Suprapubic skin (tissue), 4 donors: ENCODE data around the gene GRIN2D. TPM values are rescaled to one million over a fixed set of nuclear protein-coding genes. Genes with fewer than 3 reads are reported as not detected.
"Not testable (repeated sequence)": the region's sequence is repeated elsewhere in the genome, so short reads cannot be mapped to it uniquely, and the experiment has no call there.

Experiments used
- DNase-seq, 2 donors: peaks; one replicate each; pipeline ENCODE4 v3.0.0-alpha.2; 2019; ENCODE audit warnings: low spot score in 2 of 2
- H3K27ac ChIP-seq: fragments of 200-600 bp; sonication (generic); one replicate; pipeline ENCODE4 v1.5.1; 2019
- H3K27me3 ChIP-seq: fragments of 200-600 bp; sonication (generic); one replicate; pipeline ENCODE4 v1.5.1; 2019
- H3K36me3 ChIP-seq: fragments of 200-600 bp; sonication (generic); one replicate; pipeline ENCODE4 v1.5.1; 2019
- H3K4me1 ChIP-seq: fragments of 200-600 bp; sonication (generic); one replicate; pipeline ENCODE4 v1.5.1; 2019
- H3K4me3 ChIP-seq: fragments of 200-600 bp; sonication (generic); one replicate; pipeline ENCODE4 v1.5.1; 2019; ENCODE audit warnings: mild to moderate bottlenecking
- H3K9me3 ChIP-seq: fragments of 200-600 bp; sonication (generic); one replicate; pipeline ENCODE4 v1.5.1; 2019
- CTCF ChIP-seq, 2 donors: fragments of 200-600 bp in 1 of 2; fragments of 450-650 bp in 1 of 2; sonication (generic) in 1 of 2; IDR thresholded peaks; one replicate each; pipeline ENCODE4 v1.5.1; 2016 to 2019; ENCODE audit warnings: antibody characterized with exemption in 2 of 2, mild to moderate bottlenecking in 1 of 2, moderate library complexity in 1 of 2
- EP300 ChIP-seq: sonication (generic); formaldehyde crosslinking; IDR thresholded peaks from one replicate; pipeline ENCODE4 v1.6.1; 2017; ENCODE audit warnings: antibody characterized with exemption
- POLR2A ChIP-seq, 2 donors: fragments of 450-650 bp; IDR thresholded peaks; one replicate each; pipeline ENCODE4 v1.6.1; 2017; ENCODE audit warnings: antibody characterized with exemption in 2 of 2, mild to moderate bottlenecking in 2 of 2, moderate library complexity in 2 of 2
- POLR2AphosphoS5 ChIP-seq, 3 donors: sonication (generic); formaldehyde crosslinking; IDR thresholded peaks; one replicate each; pipeline ENCODE4 v1.6.1; 2017; ENCODE audit warnings: antibody characterized with exemption in 3 of 3
- WGBS: methylation state at CpG from one replicate; pipeline ENCODE4 v1.1.5; 2018; 5-methylcytosine and 5-hydroxymethylcytosine counted together
- total RNA-seq, 4 donors: library from RNA; depleted of rRNA; stranded (reverse); fragments of >200 nt; gene quantifications; one replicate each; pipeline ENCODE4 v1.1.0, GENCODE V29; 2016

The GRIN2D gene
- total RNA-seq, 4 donors from 2014 or later = 0.38 to 1.4 (median 0.94) TPM

- no peak for DNase-seq
- H3K4me3 ChIP-seq = no peak overlapping the region
- TF ChIP-seq CTCF (IDR thresholded peaks at IDR 0.05) (no peak), POLR2AphosphoS5 (IDR thresholded peaks at IDR 0.05) (no peak), POLR2A (IDR thresholded peaks at IDR 0.05) (no peak), EP300 (no peak)
- 74% methylated on average over 7 of the region's 7 CpGs for WGBS
- no peaks in the 10 kb centered on the region for H3K36me3 ChIP-seq
- no peaks in the 10 kb centered on the region for H3K9me3 ChIP-seq
- H3K27me3 ChIP-seq = no peaks in the 10 kb centered on the region
- no peak overlapping the region for H3K27ac ChIP-seq
- no peaks in the 10 kb centered on the region for H3K4me1 ChIP-seq
These were observed 22.1 kb upstream of the GRIN2D start for GRCh38 chr19:48371367-48371766.

GRCh38 chr19:48371771-48372170 is 21.7 kb upstream of the GRIN2D start:
- not testable (repeated sequence) for H3K4me1 ChIP-seq, H3K9me3 ChIP-seq, H3K27me3 ChIP-seq, H3K27ac ChIP-seq, H3K36me3 ChIP-seq, DNase-seq, H3K4me3 ChIP-seq
- 98% methylated on average over 5 of the region's 5 CpGs for WGBS

DNA sequence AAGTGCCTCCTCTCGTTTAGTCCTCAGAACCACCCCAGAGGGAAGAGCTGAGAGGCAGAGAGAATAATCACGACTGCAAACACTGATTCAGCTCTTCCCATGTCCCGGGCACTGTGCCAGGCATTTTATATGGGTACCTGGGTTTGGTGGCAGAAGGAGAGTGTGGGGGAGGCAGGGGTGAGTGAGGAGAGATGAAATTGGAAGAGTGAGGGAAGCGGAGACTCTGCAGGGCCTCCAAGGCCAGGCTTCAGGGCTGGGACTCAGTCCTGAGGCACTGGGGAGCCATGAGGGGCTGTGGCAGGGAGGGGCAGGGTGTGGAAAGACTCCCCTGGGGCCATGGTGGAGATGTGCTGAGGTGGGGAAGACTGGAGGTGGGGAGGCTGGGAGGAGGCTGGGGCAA is 20.6 kb upstream of the GRIN2D start:
- Histone ChIP-seq H3K27ac (no peak overlapping the region), H3K9me3 (no peaks in the 10 kb centered on the region), H3K4me1 (no peaks in the 10 kb centered on the region), H3K4me3 (no peak overlapping the region), H3K36me3 (no peaks in the 10 kb centered on the region), H3K27me3 (no peaks in the 10 kb centered on the region)
- WGBS = 58% methylated on average over 4 of the region's 4 CpGs
- no peak for TF ChIP-seq CTCF (IDR thresholded peaks at IDR 0.05)
- TF ChIP-seq EP300 = no peak
- TF ChIP-seq POLR2AphosphoS5 (IDR thresholded peaks at IDR 0.05) = no peak
- no peak for TF ChIP-seq POLR2A (IDR thresholded peaks at IDR 0.05)
- no peak for DNase-seq

GRCh38 chr19:48373567-48373966 is 19.9 kb upstream of the GRIN2D start:
- TF ChIP-seq POLR2A (IDR thresholded peaks at IDR 0.05) (no peak), CTCF (IDR thresholded peaks at IDR 0.05) (no peak), POLR2AphosphoS5 (IDR thresholded peaks at IDR 0.05) (no peak), EP300 (no peak)
- H3K9me3 ChIP-seq = no peaks in the 10 kb centered on the region
- no peaks in the 10 kb centered on the region for H3K36me3 ChIP-seq
- WGBS = 93% methylated on average over 11 of the region's 11 CpGs
- no peak overlapping the region for H3K27ac ChIP-seq
- no peaks in the 10 kb centered on the region for H3K4me1 ChIP-seq
- DNase-seq = no peak
- no peaks in the 10 kb centered on the region for H3K27me3 ChIP-seq
- no peak overlapping the region for H3K4me3 ChIP-seq

GRCh38 chr19:48378194-48378570 is 15.3 kb upstream of the GRIN2D start:
- TF ChIP-seq POLR2AphosphoS5 (IDR thresholded peaks at IDR 0.05) (no peak), POLR2A (IDR thresholded peaks at IDR 0.05) (no peak), CTCF (IDR thresholded peaks at IDR 0.05) (no peak), EP300 (no peak)
- Histone ChIP-seq H3K9me3 (no peaks in the 10 kb centered on the region), H3K27ac (no peak overlapping the region), H3K4me3 (no peak overlapping the region), H3K4me1 (no peaks in the 10 kb centered on the region), H3K27me3 (no peaks in the 10 kb centered on the region), H3K36me3 (peaks cover 21% of the 10 kb centered on the region)
- WGBS = 89% methylated on average over 10 of the region's 10 CpGs
- DNase-seq = no peak

- WGBS = 72% methylated on average over 5 of the region's 5 CpGs
- no peak overlapping the region for H3K27ac ChIP-seq
- H3K4me1 ChIP-seq = no peaks in the 10 kb centered on the region
- H3K27me3 ChIP-seq = no peaks in the 10 kb centered on the region
- no peak for DNase-seq
- H3K9me3 ChIP-seq = no peaks in the 10 kb centered on the region
- H3K4me3 ChIP-seq = no peak overlapping the region
- peaks cover 30% of the 10 kb centered on the region for H3K36me3 ChIP-seq
- TF ChIP-seq POLR2AphosphoS5 (IDR thresholded peaks at IDR 0.05) = no peak
- no peak for TF ChIP-seq CTCF (IDR thresholded peaks at IDR 0.05)
- no peak for TF ChIP-seq POLR2A (IDR thresholded peaks at IDR 0.05)
- TF ChIP-seq EP300 = no peak
These were observed 14.4 kb upstream of the GRIN2D start for GRCh38 chr19:48379058-48379457.
